Activated naive CD8-positive, alpha-beta T cell treated with anti-CD3 and anti-CD28 coated beads, Interleukin-2, amount 10 ng/mL, durations not matched to agents 7 days and 5 days (primary cell): ENCODE measurements around the gene IER3. TPM values are rescaled to one million over a fixed set of nuclear protein-coding genes. Genes with fewer than 3 reads are reported as not detected.
A peak's percentile ranks its signal among the peaks of the same experiment; 100 is the strongest.

Source experiments
- ATAC-seq: fragments of 150-1000 bp; cut with Tn5 transposase; one replicate; pipeline ENCODE4 v1.10.0; 2021; ENCODE audit warnings: low read depth, moderate library complexity
- POLR2A ChIA-PET: fragments of 350-600 bp; sonication (Branson Sonifier 250); formaldehyde crosslinking; loops from one replicate; lab custom pipeline; 2021; ENCODE audit warnings: antibody characterized with exemption; lab: Charles Lee
- DNase-seq: peaks from one replicate; pipeline ENCODE4 v3.0.0; 2021
- H3K27ac Mint-ChIP-seq: one replicate; pipeline ENCODE4 v1.8.0; 2022; ENCODE audit warnings: mild to moderate bottlenecking, mixed read lengths
- H3K27me3 Mint-ChIP-seq: one replicate; pipeline ENCODE4 v1.8.0; 2022; ENCODE audit warnings: mild to moderate bottlenecking, moderate library complexity, mixed read lengths
- H3K36me3 Mint-ChIP-seq: one replicate; pipeline ENCODE4 v1.8.0; 2021; ENCODE audit warnings: mild to moderate bottlenecking, mixed read lengths
- H3K4me1 Mint-ChIP-seq: one replicate; pipeline ENCODE4 v1.8.0; 2021; ENCODE audit warnings: mixed read lengths
- H3K4me3 Mint-ChIP-seq: one replicate; pipeline ENCODE4 v1.8.0; 2022; ENCODE audit warnings: mild to moderate bottlenecking, moderate library complexity, mixed read lengths
- H3K9me3 Mint-ChIP-seq: one replicate; pipeline ENCODE4 v1.8.0; 2021; ENCODE audit warnings: mixed read lengths
- total RNA-seq, 2 experiments: library from RNA; stranded (reverse); gene quantifications; one replicate each; pipeline ENCODE4 v1.2.3, GENCODE V29; 2021

Gene IER3
- total RNA-seq, 2 experiments from 2014 or later: 49.1 to 52.7 TPM

- POLR2A ChIA-PET: interaction anchor here (0.6 to 1.0 kb wide), 3 partner anchors 8 to 138 kb away, joined by 3 to 4 read pairs (median 4); partner anchors contain the start of gene IER3
- no peaks in the 10 kb centered on the region for H3K9me3 Mint-ChIP-seq
- H3K36me3 Mint-ChIP-seq: no peaks in the 10 kb centered on the region
- no peak for ATAC-seq
- no peak overlapping the region for H3K27ac Mint-ChIP-seq
- H3K27me3 Mint-ChIP-seq: no peaks in the 10 kb centered on the region
- H3K4me1 Mint-ChIP-seq: peaks cover 21% of the 10 kb centered on the region
- DNase-seq: no peak
- H3K4me3 Mint-ChIP-seq: no peak overlapping the region
These were observed 8.0 kb upstream of the IER3 start for GRCh38 chr6:30752157-30752927.

GRCh38 chr6:30750379-30750668, 6.0 kb upstream of the IER3 start:
- DNase-seq: no peak
- POLR2A ChIA-PET: no interaction called here

GRCh38 chr6:30749554-30750378, 5.4 kb upstream of the IER3 start:
- H3K4me1 Mint-ChIP-seq: peaks cover 28% of the 10 kb centered on the region
- no peak for DNase-seq
- no peaks in the 10 kb centered on the region for H3K36me3 Mint-ChIP-seq
- H3K27me3 Mint-ChIP-seq: no peaks in the 10 kb centered on the region
- no peak for ATAC-seq
- no peaks in the 10 kb centered on the region for H3K9me3 Mint-ChIP-seq
- no peak overlapping the region for H3K27ac Mint-ChIP-seq
- H3K4me3 Mint-ChIP-seq: no peak overlapping the region
- POLR2A ChIA-PET: interaction anchor here (0.5 to 1.0 kb wide), 2 partner anchors 13 to 17 kb away, joined by 5 to 6 read pairs; no protein-coding TSS in a partner anchor

More at GRCh38 chr6:30750379-30750668, 6.0 kb upstream of the IER3 start:
- Mint-ChIP-seq H3K27me3 (no peaks in the 10 kb centered on the region), H3K36me3 (no peaks in the 10 kb centered on the region), H3K4me1 (peaks cover 25% of the 10 kb centered on the region), H3K4me3 (no peak overlapping the region), H3K9me3 (no peaks in the 10 kb centered on the region), H3K27ac (no peak overlapping the region)
- no peak for ATAC-seq

GRCh38 chr6:30748851-30749540, 4.6 kb upstream of the IER3 start:
- Mint-ChIP-seq H3K36me3 (no peaks in the 10 kb centered on the region), H3K27ac (no peak overlapping the region), H3K4me3 (no peak overlapping the region), H3K9me3 (no peaks in the 10 kb centered on the region), H3K4me1 (peaks cover 30% of the 10 kb centered on the region), H3K27me3 (no peaks in the 10 kb centered on the region)
- POLR2A ChIA-PET: interaction anchor here (0.5 to 1.0 kb wide), 3 partner anchors 13 to 18 kb away, joined by 5 to 6 read pairs (median 5); no protein-coding TSS in a partner anchor
- DNase-seq (no peak), ATAC-seq (no peak)

- Mint-ChIP-seq H3K9me3 (no peaks in the 10 kb centered on the region), H3K27ac (no peak overlapping the region), H3K27me3 (no peaks in the 10 kb centered on the region), H3K4me1 (peaks cover 30% of the 10 kb centered on the region), H3K36me3 (peaks cover 4% of the 10 kb centered on the region), H3K4me3 (no peak overlapping the region)
- no peak for ATAC-seq
- POLR2A ChIA-PET: interaction anchor here (0.5 to 2.2 kb wide), 5 partner anchors 10 to 21 kb away, joined by 3 to 11 read pairs (median 6); no protein-coding TSS in a partner anchor
- DNase-seq: no peak
These were observed 3.8 kb upstream of the IER3 start for GRCh38 chr6:30747902-30748769.

GRCh38 chr6:30747300-30747687, 2.9 kb upstream of the IER3 start:
- Mint-ChIP-seq H3K36me3 (peaks cover 8% of the 10 kb centered on the region), H3K4me1 (peaks cover 30% of the 10 kb centered on the region), H3K9me3 (no peaks in the 10 kb centered on the region), H3K27me3 (no peaks in the 10 kb centered on the region), H3K27ac (peak overlapping the region; percentile 6), H3K4me3 (no peak overlapping the region)
- POLR2A ChIA-PET: interaction anchor here (0.7 to 2.2 kb wide), 6 partner anchors 10 to 68 kb away, joined by 3 to 11 read pairs (median 3); no protein-coding TSS in a partner anchor
- ATAC-seq (no peak), DNase-seq (no peak)

- ATAC-seq (peak; percentile 44), DNase-seq (peak; percentile 63)
- peak overlapping the region; percentile 98 for H3K4me3 Mint-ChIP-seq
- peaks cover 45% of the 10 kb centered on the region for H3K36me3 Mint-ChIP-seq
- POLR2A ChIA-PET: interaction anchor here (0.8 to 3.8 kb wide), 16 partner anchors 9 to 170 kb away, joined by 3 to 40 read pairs (median 6); partner anchors contain the start of genes MDC1 and VARS2
- no peaks in the 10 kb centered on the region for H3K9me3 Mint-ChIP-seq
- H3K27ac Mint-ChIP-seq: peak overlapping the region; percentile 96
- H3K4me1 Mint-ChIP-seq: peaks cover 49% of the 10 kb centered on the region
- H3K27me3 Mint-ChIP-seq: no peaks in the 10 kb centered on the region
These were observed 971 bp downstream of the IER3 start for GRCh38 chr6:30743099-30744053.

- peak within 1 kb of the TSS; percentile 98 for H3K4me3 Mint-ChIP-seq
- no peaks in the 10 kb centered on the region for H3K27me3 Mint-ChIP-seq
- H3K36me3 Mint-ChIP-seq: peaks cover 49% of the 10 kb centered on the region
- DNase-seq: peak; percentile 98
- POLR2A ChIA-PET: interaction anchor here (0.5 to 3.8 kb wide), 16 partner anchors 12 to 171 kb away, joined by 3 to 40 read pairs (median 4); partner anchors contain the start of genes MDC1, NRM and VARS2
- H3K4me1 Mint-ChIP-seq: peaks cover 48% of the 10 kb centered on the region
- peak within 1 kb of the TSS; percentile 96 for H3K27ac Mint-ChIP-seq
- ATAC-seq: peak; percentile 82
- no peaks in the 10 kb centered on the region for H3K9me3 Mint-ChIP-seq
These were observed 1.8 kb downstream of the IER3 start, which contains the start of gene FLOT1 for GRCh38 chr6:30742316-30743098. TSS of gene FLOT1 (minus strand) at chr6:30742687. CDS start at chr6:30742189, 498 bp downstream.

GRCh38 chr6:30741789-30742315, 2.5 kb downstream of the IER3 start:
- DNase-seq (no peak), ATAC-seq (no peak)
- H3K4me1 Mint-ChIP-seq: peaks cover 50% of the 10 kb centered on the region
- H3K27ac Mint-ChIP-seq: peak overlapping the region; percentile 87
- H3K27me3 Mint-ChIP-seq: no peaks in the 10 kb centered on the region
- peaks cover 56% of the 10 kb centered on the region for H3K36me3 Mint-ChIP-seq
- POLR2A ChIA-PET: interaction anchor here (0.5 to 3.8 kb wide), 11 partner anchors 11 to 129 kb away, joined by 3 to 40 read pairs (median 4); partner anchors contain the start of genes MDC1 and NRM
- H3K4me3 Mint-ChIP-seq: peak overlapping the region; percentile 98
- no peaks in the 10 kb centered on the region for H3K9me3 Mint-ChIP-seq

- ATAC-seq (no peak), DNase-seq (no peak)
- peak overlapping the region; percentile 98 for H3K4me3 Mint-ChIP-seq
- H3K4me1 Mint-ChIP-seq: peaks cover 53% of the 10 kb centered on the region
- POLR2A ChIA-PET: interaction anchor here (0.7 to 3.8 kb wide), 8 partner anchors 10 to 70 kb away, joined by 3 to 40 read pairs (median 4); partner anchors contain the start of gene NRM
- peaks cover 60% of the 10 kb centered on the region for H3K36me3 Mint-ChIP-seq
- H3K9me3 Mint-ChIP-seq: no peaks in the 10 kb centered on the region
- no peaks in the 10 kb centered on the region for H3K27me3 Mint-ChIP-seq
- H3K27ac Mint-ChIP-seq: peak overlapping the region; percentile 87
These were observed 3.1 kb downstream of the IER3 start for GRCh38 chr6:30741063-30741779.
